Measurements from ENCODE around the gene DGKZ.

DGKZ gene

DNA sequence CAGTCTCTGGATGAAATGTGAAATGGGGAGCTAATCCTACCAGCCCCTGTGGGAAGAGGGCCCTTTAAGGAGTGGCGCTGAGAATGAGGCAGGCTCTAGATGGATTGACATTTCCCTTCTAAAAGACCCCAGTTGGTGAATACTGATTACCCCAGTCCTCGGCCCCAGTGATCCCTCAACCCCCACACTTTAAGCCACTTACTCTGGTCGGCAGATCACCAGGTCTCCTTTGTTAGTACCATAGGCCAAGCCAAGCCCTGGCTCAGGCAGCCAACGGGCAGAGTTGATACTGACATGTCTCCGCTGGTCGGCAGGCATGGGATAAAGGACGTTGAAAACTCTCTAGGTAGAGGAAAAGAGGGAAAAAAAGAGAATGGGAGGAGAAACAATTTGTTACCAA lies 70.4 kb downstream of the DGKZ start:
- no peak for DNase-seq (ENCODE audit: low read depth, low spot score)
- Histone ChIP-seq H3K9ac (ENCODE audit: insufficient read length, low read depth) (no peak overlapping the region), H3K4me1 (ENCODE audit: insufficient read depth, insufficient read length) (no peaks in the 10 kb centered on the region), H3K27me3 (ENCODE audit: insufficient read depth, insufficient read length) (no peaks in the 10 kb centered on the region), H3K36me3 (ENCODE audit: insufficient read depth, insufficient read length, low read length) (peaks cover 67% of the 10 kb centered on the region), H3K9me3 (ENCODE audit: insufficient read depth, low read length) (no peaks in the 10 kb centered on the region), H3K4me3 (ENCODE audit: insufficient read length, low read depth) (no peak overlapping the region)
- TF ChIP-seq SUZ12 (IDR thresholded peaks at IDR 0.05; ENCODE audit: extremely low read depth, insufficient read depth, insufficient read length) (no peak), ZNF274 (IDR thresholded peaks at IDR 0.05; ENCODE audit: low read depth, low read length) (no peak), YY1 (IDR thresholded peaks at IDR 0.05; ENCODE audit: insufficient read depth, insufficient read length) (no peak)

DNA sequence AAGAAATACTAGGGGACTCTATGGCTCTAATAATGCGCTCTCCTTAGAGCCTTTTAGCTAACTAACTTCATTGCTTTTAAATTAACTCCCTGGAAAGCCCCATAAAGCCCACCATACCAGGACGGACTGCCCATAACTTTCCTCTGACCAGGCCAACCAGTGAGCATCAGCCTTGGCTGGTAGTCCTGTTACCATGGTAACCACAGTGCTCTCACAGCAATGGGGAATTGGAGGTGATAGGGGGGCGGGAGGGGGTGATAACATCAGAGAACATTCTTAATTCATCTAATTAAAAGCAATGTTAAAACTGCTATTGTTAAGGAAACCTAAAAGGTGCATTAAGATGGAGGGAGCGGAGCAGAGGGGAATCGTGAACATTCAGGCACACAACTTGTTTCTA lies 71.5 kb downstream of the DGKZ start:
- H3K9me3 ChIP-seq (ENCODE audit: insufficient read depth, low read length), result no peaks in the 10 kb centered on the region
- H3K4me1 ChIP-seq (ENCODE audit: insufficient read depth, insufficient read length), result no peaks in the 10 kb centered on the region
- no peak overlapping the region for H3K9ac ChIP-seq (ENCODE audit: insufficient read length, low read depth)
- no peak for TF ChIP-seq SUZ12 (IDR thresholded peaks at IDR 0.05; ENCODE audit: extremely low read depth, insufficient read depth, insufficient read length)
- no peak for TF ChIP-seq ZNF274 (IDR thresholded peaks at IDR 0.05; ENCODE audit: low read depth, low read length)
- no peak for TF ChIP-seq YY1 (IDR thresholded peaks at IDR 0.05; ENCODE audit: insufficient read depth, insufficient read length)
- H3K27me3 ChIP-seq (ENCODE audit: insufficient read depth, insufficient read length), result no peaks in the 10 kb centered on the region
- H3K36me3 ChIP-seq (ENCODE audit: insufficient read depth, insufficient read length, low read length), result peaks cover 63% of the 10 kb centered on the region
- no peak overlapping the region for H3K4me3 ChIP-seq (ENCODE audit: insufficient read length, low read depth)
- no peak for DNase-seq (ENCODE audit: low read depth, low spot score)

DNA sequence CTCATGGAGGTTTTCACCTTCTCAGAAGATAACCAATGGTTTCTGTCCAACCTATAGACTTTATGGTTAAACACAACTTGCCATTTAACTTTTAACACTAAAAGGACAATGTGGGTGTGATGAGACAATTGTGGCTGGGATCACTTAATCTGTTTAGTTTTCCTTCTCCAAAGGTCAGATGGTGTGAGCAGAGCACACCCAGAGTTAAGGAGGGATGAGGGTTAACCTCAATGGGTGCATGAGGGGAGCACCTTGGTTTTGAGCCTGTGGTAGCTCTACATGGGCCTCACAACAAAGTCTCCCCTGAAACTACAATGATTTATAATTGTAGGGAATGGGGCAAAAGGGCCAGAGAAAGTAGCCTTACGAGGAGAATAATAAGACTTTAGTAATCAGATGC lies 73.2 kb downstream of the DGKZ start:
- TF ChIP-seq SUZ12 (IDR thresholded peaks at IDR 0.05; ENCODE audit: extremely low read depth, insufficient read depth, insufficient read length) (no peak), ZNF274 (IDR thresholded peaks at IDR 0.05; ENCODE audit: low read depth, low read length) (no peak), YY1 (IDR thresholded peaks at IDR 0.05; ENCODE audit: insufficient read depth, insufficient read length) (no peak)
- no peak overlapping the region for H3K4me3 ChIP-seq (ENCODE audit: insufficient read length, low read depth)
- no peak for DNase-seq (ENCODE audit: low read depth, low spot score)
- no peaks in the 10 kb centered on the region for H3K9me3 ChIP-seq (ENCODE audit: insufficient read depth, low read length)
- no peak overlapping the region for H3K9ac ChIP-seq (ENCODE audit: insufficient read length, low read depth)
- peaks cover 48% of the 10 kb centered on the region for H3K36me3 ChIP-seq (ENCODE audit: insufficient read depth, insufficient read length, low read length)
- H3K27me3 ChIP-seq (ENCODE audit: insufficient read depth, insufficient read length), result no peaks in the 10 kb centered on the region
- H3K4me1 ChIP-seq (ENCODE audit: insufficient read depth, insufficient read length), result peaks cover 2% of the 10 kb centered on the region

DNA sequence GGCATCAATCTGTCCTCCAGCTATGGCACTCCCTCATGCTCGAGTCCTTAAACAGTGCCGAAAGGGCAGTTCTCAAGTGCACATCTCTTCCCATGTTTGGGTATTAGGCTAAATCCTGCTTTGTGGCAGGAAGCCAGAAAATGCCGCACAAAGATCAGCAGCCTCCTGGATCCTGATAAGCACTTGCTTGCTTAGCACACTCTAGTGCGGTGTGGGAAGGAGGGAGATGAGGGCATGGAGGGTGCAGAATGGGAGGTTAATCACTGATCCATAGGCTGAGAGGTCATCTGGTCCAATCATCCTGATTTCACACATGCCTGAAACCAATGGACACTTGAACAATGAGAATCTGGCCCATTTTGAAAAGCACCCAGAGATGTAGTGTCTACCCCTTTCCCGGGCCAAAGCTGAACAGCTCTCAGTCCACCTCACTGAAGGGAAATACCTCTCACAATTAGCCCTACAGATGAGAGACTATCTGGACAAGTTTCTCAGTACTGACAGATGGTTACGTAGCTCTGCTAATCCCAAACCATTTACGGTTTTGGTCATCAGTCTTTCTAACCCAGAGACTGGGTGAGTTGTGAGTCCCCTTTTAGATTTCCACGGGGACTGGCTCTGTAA lies 74.1 kb downstream of the DGKZ start:
- Histone ChIP-seq H3K9ac (ENCODE audit: insufficient read length, low read depth) (no peak overlapping the region), H3K4me3 (ENCODE audit: insufficient read length, low read depth) (no peak overlapping the region), H3K9me3 (ENCODE audit: insufficient read depth, low read length) (no peaks in the 10 kb centered on the region), H3K4me1 (ENCODE audit: insufficient read depth, insufficient read length) (peaks cover 2% of the 10 kb centered on the region), H3K36me3 (ENCODE audit: insufficient read depth, insufficient read length, low read length) (peaks cover 43% of the 10 kb centered on the region), H3K27me3 (ENCODE audit: insufficient read depth, insufficient read length) (no peaks in the 10 kb centered on the region)
- TF ChIP-seq YY1 (IDR thresholded peaks at IDR 0.05; ENCODE audit: insufficient read depth, insufficient read length) (no peak), ZNF274 (IDR thresholded peaks at IDR 0.05; ENCODE audit: low read depth, low read length) (no peak), SUZ12 (IDR thresholded peaks at IDR 0.05; ENCODE audit: extremely low read depth, insufficient read depth, insufficient read length) (no peak)
- no peak for DNase-seq (ENCODE audit: low read depth, low spot score)

DNA sequence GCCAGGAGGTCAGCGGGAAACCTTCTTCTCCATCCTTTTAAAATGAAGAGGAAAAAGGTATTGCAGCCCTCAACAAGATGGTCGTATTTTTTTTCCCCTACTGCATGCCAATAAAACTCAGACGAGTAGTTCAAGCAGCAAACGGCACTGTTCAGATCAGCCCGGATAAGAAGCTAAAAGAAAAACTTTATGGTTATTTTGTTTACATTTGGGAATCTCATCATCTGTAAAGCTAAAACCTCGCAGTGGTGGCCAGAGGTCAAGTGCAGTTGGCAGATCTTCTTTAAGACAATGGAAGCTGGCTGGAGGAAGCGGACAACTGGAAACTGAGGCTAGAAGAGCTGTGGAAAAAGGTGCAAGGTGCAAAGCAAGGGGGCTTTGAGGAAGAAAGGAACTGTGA lies 75.3 kb downstream of the DGKZ start:
- Histone ChIP-seq H3K9me3 (ENCODE audit: insufficient read depth, low read length) (no peaks in the 10 kb centered on the region), H3K36me3 (ENCODE audit: insufficient read depth, insufficient read length, low read length) (peaks cover 37% of the 10 kb centered on the region), H3K27me3 (ENCODE audit: insufficient read depth, insufficient read length) (no peaks in the 10 kb centered on the region), H3K4me3 (ENCODE audit: insufficient read length, low read depth) (no peak overlapping the region), H3K4me1 (ENCODE audit: insufficient read depth, insufficient read length) (peaks cover 2% of the 10 kb centered on the region), H3K9ac (ENCODE audit: insufficient read length, low read depth) (no peak overlapping the region)
- TF ChIP-seq YY1 (IDR thresholded peaks at IDR 0.05; ENCODE audit: insufficient read depth, insufficient read length) (no peak), SUZ12 (IDR thresholded peaks at IDR 0.05; ENCODE audit: extremely low read depth, insufficient read depth, insufficient read length) (no peak), ZNF274 (IDR thresholded peaks at IDR 0.05; ENCODE audit: low read depth, low read length) (no peak)
- no peak for DNase-seq (ENCODE audit: low read depth, low spot score)

DNA sequence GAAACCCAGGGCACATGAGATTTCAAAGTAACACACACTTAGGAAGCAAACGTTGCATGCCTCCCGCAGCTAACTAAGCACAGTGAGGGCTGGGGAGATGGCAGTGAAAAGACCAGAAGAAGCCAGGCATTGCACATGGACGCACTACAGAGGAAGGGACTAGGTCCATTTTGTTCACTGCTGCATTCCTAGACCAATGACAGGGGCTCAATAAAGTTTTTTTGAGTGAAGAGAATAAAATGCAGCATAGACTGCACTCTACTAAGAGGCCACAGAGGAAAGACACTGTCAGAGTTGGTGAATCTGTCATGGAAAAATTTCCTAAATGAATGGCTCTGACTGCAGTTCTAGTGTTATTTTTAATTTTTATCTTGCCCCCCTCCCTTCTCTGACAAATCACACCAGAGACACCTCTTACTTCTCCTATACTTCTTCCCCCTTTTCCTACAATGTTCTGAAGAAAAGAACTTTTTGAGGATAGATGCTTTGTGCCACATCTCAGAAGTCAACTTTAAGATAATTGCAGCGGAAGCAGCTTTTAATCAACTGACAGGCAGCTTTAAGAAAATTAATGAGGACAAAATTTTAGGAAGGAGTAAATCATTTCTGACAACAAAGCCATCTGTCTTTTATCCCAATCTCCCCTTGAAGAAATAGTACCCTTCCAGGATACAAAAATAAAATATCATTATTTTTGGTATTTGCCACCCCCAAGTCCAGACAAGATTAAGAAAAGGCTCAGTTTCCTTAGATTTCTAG lies 79.1 kb downstream of the DGKZ start:
- no peaks in the 10 kb centered on the region for H3K27me3 ChIP-seq (ENCODE audit: insufficient read depth, insufficient read length)
- H3K4me3 ChIP-seq (ENCODE audit: insufficient read length, low read depth), result no peak overlapping the region
- H3K9me3 ChIP-seq (ENCODE audit: insufficient read depth, low read length), result no peaks in the 10 kb centered on the region
- no peak overlapping the region for H3K9ac ChIP-seq (ENCODE audit: insufficient read length, low read depth)
- no peak for DNase-seq (ENCODE audit: low read depth, low spot score)
- peaks cover 2% of the 10 kb centered on the region for H3K4me1 ChIP-seq (ENCODE audit: insufficient read depth, insufficient read length)
- peaks cover 43% of the 10 kb centered on the region for H3K36me3 ChIP-seq (ENCODE audit: insufficient read depth, insufficient read length, low read length)
- TF ChIP-seq SUZ12 (IDR thresholded peaks at IDR 0.05; ENCODE audit: extremely low read depth, insufficient read depth, insufficient read length), result no peak
- TF ChIP-seq ZNF274 (IDR thresholded peaks at IDR 0.05; ENCODE audit: low read depth, low read length), result no peak
- TF ChIP-seq YY1 (IDR thresholded peaks at IDR 0.05; ENCODE audit: insufficient read depth, insufficient read length), result no peak

DNA sequence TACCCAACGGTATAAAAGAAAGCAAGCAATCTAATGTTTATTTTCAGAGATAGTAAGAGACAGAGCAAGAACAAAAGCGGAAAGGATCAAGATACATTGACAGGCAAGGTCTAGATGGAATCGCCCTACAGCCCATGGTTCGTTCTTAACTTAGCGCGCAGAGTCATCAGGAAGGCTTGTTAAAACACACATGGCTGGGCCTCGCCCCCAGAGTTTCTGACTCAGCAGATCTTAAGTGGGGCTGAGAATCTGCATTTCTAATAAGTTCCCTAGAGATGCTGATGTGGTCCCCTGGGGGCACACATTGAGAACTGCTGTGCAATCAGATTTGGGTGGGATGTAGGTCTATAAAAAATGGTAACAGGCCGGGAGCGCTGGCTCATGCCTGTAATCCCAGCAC lies 80.1 kb downstream of the DGKZ start:
- Histone ChIP-seq H3K4me3 (ENCODE audit: insufficient read length, low read depth) (no peak overlapping the region), H3K9me3 (ENCODE audit: insufficient read depth, low read length) (no peaks in the 10 kb centered on the region), H3K27me3 (ENCODE audit: insufficient read depth, insufficient read length) (no peaks in the 10 kb centered on the region), H3K36me3 (ENCODE audit: insufficient read depth, insufficient read length, low read length) (peaks cover 42% of the 10 kb centered on the region), H3K4me1 (ENCODE audit: insufficient read depth, insufficient read length) (peaks cover 2% of the 10 kb centered on the region), H3K9ac (ENCODE audit: insufficient read length, low read depth) (no peak overlapping the region)
- DNase-seq (ENCODE audit: low read depth, low spot score), result peak; percentile 63
- TF ChIP-seq YY1 (IDR thresholded peaks at IDR 0.05; ENCODE audit: insufficient read depth, insufficient read length) (no peak), SUZ12 (IDR thresholded peaks at IDR 0.05; ENCODE audit: extremely low read depth, insufficient read depth, insufficient read length) (no peak), ZNF274 (IDR thresholded peaks at IDR 0.05; ENCODE audit: low read depth, low read length) (no peak)

Data from NT2/D1 (cell line).